Left lobe of liver (tissue), 2 donors: Measurements from ENCODE around the gene OR6T1. TPM values are rescaled to one million over a fixed set of nuclear protein-coding genes. Genes with fewer than 3 reads are reported as not detected.

Experiments
- ATAC-seq: fragments of 200-7000 bp; cut with Tn5 transposase; one replicate; pipeline ENCODE4 v1.9.1; 2020; ENCODE audit warnings: mild to moderate bottlenecking, moderate library complexity
- DNase-seq: peaks from one replicate; pipeline ENCODE4 v3.0.0-alpha.2; 2020; ENCODE audit warnings: low spot score
- total RNA-seq: library from RNA; stranded (reverse); gene quantifications from one replicate; pipeline ENCODE4 v1.2.1, GENCODE V29; 2021
- donor health status: DM: no; HTN: no; CAD: no; lungs with moderate emphysema.
- donor health status: DM: no; HTN: yes; CAD: no.

Gene OR6T1, protein sequence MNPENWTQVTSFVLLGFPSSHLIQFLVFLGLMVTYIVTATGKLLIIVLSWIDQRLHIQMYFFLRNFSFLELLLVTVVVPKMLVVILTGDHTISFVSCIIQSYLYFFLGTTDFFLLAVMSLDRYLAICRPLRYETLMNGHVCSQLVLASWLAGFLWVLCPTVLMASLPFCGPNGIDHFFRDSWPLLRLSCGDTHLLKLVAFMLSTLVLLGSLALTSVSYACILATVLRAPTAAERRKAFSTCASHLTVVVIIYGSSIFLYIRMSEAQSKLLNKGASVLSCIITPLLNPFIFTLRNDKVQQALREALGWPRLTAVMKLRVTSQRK
- total RNA-seq, result not detected

DNA sequence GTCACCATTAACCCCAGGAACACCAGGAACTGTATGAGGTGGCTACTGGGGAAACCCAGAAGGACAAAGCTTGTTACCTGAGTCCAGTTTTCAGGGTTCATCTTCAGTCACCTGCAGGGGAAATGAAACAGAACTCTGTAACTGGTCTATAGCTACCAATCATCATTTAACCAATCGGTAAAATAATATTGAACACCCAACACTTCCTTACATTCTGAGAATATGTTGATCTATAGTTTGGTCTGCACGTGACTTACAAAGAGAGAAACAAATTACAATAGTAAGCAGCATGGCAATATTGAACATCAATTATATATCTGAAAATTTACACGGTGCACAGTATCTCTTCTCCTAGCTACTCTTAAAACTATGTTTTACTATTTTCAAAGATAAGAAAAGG is at the start of gene OR6T1:
OR6T1 (minus strand) TSS at position 101 of the 400 bp plus-strand sequence; CDS start at position 101, 0 bp downstream.
- ATAC-seq (no peak), DNase-seq (no peak)

DNA sequence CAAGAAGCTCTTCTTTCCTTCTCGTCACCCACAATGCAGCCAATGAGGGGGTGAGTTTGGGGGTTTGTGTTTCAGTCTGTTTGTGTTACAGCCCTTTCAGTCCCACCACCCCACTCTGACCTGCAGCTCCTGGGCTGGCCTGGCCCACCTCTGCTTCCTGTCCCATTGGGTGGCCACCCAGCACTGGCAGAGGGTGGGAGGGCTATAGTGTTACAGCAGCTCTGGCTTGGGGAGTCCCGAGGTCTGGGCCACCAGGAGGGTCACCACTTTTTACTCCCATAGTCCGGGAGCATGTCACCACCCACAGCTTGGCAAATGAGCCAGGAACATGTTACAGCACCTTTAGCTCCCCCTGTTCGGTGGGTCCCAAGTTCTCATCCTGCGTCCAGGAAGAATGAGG is 35.7 kb upstream of the OR6T1 start:
- no peak for ATAC-seq

DNA sequence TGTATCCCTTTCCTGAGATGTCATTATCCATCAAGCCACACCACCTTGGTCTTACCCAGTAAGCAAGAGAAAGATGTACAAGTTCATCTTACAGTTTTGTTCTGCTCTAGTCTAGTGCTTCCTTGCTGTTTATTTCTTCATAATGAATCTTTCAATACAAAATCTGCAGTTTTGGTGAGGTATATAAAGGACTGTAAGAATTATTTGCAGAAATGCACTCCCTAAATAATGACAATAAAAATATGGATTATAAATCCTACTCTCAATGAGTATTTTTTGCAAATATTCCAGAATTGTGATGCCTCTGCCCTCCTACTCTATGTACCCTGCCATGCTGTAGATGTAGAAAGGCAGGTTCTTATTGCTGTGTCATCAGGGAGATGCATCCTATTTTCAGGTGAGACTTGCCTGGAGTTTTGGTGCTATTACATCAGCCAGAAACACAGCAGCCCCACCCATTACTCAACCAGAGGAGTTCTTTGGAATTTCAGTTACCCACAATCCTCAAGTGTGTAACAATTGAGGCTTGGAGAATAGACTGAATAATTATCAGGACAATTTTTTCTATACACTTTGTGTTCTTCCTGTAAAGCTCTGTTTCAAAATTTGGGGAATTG is 34.2 kb upstream of the OR6T1 start, which contains the start of gene OR10S1:
OR10S1 (minus strand) TSS at position 51 of the 617 bp plus-strand sequence. CDS start 117 bp downstream, outside the sequence.
- ATAC-seq (no peak), DNase-seq (no peak)

More for the DNA sequence above, 35.7 kb upstream of the OR6T1 start:
- DNase-seq, result no peak

DNA sequence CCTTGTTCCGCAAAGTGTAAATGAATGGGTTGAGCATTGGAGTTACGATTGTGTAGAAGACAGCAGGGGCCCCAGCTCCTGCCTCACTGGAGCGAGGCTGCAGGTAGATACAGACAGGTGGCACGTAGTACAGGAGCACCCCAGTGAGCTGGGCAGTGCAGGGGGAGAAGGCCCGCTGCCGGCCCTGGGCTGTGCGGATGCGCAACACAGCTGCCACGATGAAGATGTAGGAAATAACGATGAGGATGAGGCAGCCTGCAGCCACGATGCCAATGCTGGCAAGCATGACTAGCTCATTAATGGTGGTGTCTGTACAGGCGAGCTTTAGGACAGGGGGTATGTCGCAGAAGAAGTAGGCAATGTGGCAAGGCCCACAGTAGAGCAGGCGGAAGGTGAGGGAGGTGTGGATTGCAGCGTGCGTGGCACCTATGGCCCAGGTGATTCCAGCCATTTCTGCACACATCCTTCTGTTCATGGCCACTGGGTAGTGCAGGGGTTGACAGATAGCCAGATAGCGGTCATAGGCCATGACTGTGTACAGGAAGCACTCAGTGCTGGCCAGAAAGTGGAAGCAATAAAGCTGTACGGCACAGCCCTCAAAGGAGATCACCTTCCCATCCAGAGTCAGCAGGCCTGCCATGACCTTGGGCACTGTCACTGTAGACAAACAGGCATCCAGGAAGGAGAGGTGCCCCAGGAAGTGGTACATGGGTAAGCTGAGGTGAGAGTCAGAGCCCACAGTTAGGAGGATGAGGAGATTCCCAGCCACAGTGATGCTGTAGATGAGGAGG is 33.3 kb upstream of the OR6T1 start:
- ATAC-seq (no peak), DNase-seq (no peak)

DNA sequence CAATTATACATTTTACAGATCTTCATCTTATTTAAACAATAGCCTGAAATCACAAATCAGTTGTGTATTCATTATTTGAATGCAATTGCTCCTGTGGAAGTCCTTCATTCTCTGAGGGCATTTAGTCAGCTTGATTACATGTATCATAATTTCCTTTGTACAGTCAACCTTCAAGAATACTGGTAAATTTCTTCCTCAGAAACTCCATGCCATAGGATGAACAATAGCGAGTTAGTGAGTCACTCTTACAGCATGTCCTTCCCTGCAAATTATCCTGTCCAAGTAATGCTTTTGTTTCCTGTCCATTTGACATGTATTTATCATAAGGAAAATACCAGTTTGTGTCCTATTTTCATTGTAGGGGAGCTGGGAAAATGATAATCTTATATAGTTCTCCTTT is 30.2 kb upstream of the OR6T1 start:
- ATAC-seq, result no peak
- no peak for DNase-seq

DNA sequence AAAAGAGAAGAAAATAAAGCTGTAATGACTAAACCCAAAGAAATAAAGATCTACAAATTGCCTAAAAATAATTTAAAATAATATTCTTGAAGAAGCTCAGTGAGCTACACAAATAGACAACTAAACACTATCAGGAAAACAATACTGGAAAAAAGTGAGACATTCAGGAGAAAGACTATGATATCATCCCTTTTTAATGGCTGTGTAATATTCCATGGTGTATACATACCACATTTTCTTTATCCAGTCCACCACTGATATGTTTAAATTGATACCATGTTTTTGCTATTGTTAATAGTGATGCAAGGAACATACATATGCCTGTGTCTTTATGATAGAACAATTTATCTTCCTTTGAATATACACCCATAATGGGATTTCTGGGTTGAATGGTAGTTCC is 13.1 kb upstream of the OR6T1 start:
- no peak for ATAC-seq

DNA sequence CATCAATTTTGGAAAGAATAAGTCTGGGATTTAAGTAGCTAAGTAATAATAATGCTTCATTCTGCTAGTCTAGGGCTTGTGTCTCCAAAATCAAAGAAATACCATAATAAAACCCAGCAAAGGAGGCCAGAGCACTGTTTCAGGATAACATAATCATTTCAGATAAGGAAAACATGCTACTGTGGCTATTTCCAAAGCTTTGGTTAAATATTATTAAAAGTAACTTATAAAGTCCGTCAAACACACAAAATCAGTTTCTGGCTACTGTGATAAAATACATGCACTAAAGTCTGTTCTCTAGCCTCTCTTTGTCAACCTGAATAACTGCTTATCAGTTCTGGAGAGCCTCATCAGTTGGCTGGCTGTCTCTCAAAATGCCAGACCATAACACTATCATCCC is 1.5 kb upstream of the OR6T1 start:
- ATAC-seq, result peak; percentile 34
- no peak for DNase-seq

More for the DNA sequence above, 13.1 kb upstream of the OR6T1 start:
- DNase-seq, result no peak

DNA sequence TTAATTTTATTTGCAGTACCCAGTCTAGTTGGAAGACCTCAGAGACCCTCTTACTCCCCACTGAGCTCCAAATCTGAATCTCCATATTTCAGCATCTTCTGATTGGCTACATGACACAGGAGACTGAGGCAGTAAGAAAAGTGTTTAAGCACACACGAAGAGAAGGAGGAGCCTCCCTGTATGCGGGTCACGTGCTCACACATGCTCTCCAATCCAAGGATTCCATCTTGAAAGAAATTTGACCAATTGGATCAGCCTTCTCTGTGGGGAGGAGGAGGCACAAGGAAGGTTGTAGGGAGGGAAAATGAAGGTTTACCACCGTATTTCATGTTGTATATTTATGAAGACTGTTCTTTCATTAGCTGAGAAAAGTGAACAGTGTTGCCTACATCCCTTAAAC is 1.2 kb downstream of the OR6T1 start:
- DNase-seq, result no peak
- no peak for ATAC-seq

DNA sequence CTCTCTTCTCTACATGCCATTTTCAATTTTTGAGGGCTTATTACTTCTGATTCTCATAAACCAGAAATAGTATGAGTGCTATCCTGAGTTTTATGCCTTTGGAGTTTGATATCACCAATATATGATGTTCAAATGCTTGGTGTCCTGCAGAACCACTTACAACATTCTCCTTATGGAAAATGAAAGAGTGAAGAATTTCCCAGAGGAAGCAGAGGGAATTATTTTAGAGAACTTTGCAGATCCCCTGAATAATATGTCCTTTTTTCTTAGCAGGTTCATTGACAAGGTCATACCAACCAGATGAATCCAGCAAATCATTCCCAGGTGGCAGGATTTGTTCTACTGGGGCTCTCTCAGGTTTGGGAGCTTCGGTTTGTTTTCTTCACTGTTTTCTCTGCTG is 4.3 kb downstream of the OR6T1 start, which contains the start of gene OR4D5:
OR4D5 (plus strand) TSS at position 301 of the 400 bp plus-strand sequence; CDS start at position 301, 0 bp downstream.
- DNase-seq (no peak), ATAC-seq (no peak)

DNA sequence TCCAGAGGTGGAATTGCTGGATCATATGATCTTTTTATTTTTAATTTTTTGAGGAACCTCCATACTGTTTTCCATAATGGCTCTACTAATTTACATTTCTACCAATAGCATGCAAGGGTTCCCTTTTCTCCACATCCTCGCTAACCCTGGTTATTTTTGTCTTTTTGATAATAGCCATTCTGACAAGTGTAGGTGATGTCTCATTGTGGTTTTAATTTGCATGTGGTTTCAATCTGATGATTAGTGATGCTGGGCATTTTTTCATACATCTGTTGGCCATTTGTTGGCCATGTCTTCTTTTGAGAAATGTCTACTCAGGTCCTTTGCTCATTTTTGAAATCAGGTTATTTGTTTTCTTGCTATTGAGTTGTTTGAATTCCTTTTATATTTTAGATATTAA is 19.6 kb downstream of the OR6T1 start:
- no peak for DNase-seq
- no peak for ATAC-seq

DNA sequence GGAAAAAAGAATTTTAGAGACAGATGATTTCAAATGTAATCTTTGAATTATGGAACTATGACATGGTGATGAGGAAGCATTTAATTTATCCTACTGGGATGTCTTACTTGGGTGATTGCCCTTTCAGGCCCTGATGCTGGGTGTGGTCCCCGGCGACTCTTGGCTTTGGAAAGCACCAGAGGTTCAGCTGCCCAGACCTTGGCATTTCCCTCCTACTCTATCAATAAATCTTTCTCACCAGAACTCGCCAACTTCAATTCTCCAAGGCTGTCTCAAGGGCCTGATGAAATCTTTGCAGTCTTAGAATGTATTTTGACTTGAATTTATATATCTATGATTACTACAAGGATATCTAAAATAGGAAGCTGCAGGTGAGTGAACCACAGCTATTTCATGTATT is 22.7 kb downstream of the OR6T1 start:
- ATAC-seq (no peak), DNase-seq (no peak)

DNA sequence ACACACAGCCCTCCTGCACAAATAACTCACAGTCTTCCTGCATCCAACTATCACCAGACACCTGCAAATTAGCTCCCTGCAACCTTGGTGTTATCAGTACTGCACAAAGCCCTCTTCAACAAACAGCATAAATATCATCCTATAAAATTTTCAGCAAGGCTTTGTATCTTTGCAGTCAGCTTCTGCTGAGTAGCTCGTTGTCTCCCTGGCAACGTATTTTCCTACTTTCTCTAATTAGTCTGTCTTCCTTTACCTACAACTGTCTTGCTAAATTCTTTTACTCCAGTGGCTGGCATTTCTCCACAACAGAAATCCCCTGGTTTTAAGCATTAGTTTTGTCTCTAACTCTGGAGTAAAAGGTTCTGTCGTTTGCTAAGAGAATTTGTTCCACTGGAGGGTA is 37.8 kb downstream of the OR6T1 start:
- no peak for ATAC-seq
- no peak for DNase-seq

DNA sequence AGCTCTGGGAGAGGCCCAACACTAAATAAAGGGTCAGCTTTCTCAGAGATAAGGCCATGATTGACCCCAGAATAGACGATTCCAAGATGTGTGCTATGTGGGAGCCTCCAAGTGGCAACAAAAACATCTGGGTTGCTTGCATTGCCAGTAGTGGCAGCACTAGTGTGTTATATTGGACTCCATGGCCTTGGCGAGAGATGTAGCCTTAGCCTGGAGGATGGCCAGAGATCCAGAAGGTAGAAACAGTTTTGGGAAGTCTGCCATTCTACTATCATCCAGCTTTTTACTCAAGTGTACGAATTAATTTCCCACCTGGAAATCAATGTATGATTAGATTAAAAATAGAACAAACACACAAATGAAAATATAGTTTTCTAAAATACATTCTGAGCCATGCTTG is 38.7 kb downstream of the OR6T1 start:
- ATAC-seq (no peak), DNase-seq (no peak)

DNA sequence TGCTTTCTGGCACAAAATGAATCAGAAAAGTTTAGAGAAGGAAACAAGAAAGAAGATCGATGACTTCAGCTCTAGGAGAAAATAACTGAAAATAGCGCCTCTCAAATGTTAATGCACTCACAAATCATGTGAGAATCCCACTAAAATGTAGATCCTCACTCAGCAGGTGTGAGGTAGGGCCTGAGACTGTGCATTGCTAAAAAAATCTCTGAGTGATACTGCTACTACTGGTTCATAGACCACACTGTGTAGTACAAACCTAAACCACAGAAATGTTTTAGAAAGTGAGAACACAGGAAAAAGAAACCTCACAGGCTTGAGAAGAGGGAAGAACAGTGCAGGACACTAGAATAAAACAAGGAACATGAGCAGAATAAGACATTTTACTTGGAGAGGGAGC is 39.7 kb downstream of the OR6T1 start:
- ATAC-seq (no peak), DNase-seq (no peak)

DNA sequence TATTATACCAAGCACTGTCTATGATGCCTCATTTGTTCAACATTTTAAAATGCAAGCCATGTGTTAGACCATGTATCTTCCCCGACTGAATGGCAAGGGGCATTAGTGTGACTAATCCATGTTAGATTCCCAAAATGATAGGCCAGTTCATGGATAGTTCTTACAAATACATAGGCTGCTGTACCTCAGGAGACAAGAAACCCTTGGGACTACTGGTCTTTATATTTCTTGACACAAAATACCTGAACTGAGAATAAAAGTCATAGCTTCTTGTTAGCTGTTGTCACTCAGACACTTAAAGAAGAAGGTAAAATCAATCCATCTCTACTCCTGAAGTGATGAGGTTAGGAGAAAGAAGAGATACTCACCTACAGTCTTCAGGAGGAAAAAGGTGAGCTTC is 41.8 kb downstream of the OR6T1 start, which contains the start of gene OR8D4:
OR8D4 (plus strand) TSS at position 301 of the 400 bp plus-strand sequence. CDS start 4,265 bp downstream, outside the sequence.
- DNase-seq (no peak), ATAC-seq (no peak)

DNA sequence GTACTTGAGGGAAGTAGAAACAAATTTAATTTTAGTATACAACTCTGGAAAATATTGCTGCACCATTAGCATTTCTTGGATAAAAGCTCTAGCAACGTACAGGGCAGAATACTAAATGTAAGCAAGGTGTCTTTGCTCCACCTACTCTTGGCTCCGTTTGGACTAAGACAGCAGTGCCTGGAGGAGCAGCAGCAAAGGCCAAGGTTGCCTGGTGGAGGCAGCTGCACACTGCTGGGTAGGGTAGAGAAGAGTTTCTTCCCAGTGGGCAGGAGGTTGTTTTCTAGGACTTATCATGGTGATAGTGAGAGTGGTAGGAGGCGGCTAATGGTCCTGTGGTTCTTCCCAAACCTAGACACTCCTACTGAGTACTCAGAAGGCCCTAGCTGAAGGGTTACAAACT is 43.8 kb downstream of the OR6T1 start:
- DNase-seq (no peak), ATAC-seq (no peak)

Other genes starting within 250 kb of the OR6T1 start
- gene ZNF202, start 202.2 kb downstream of the OR6T1 start, total RNA-seq, result 3.4 TPM
- not detected for gene OR6X1, start 189.3 kb downstream of the OR6T1 start, total RNA-seq
- not detected for gene OR6M1, start 137.5 kb downstream of the OR6T1 start, total RNA-seq
- not detected for gene TMEM225, start 58.2 kb downstream of the OR6T1 start, total RNA-seq
- not detected for gene OR8D4, start 41.7 kb downstream of the OR6T1 start, total RNA-seq
- gene OR4D5, start 4.2 kb downstream of the OR6T1 start, total RNA-seq, result not detected
- gene OR10S1, start 33.9 kb upstream of the OR6T1 start, total RNA-seq, result not detected
- not detected for gene OR10G6, start 51.3 kb upstream of the OR6T1 start, total RNA-seq
- gene OR10G4, start 69.2 kb upstream of the OR6T1 start, total RNA-seq, result not detected
- gene OR10G9, start 79.2 kb upstream of the OR6T1 start, total RNA-seq, result not detected
- gene OR10G8, start 83.0 kb upstream of the OR6T1 start, total RNA-seq, result not detected
- gene OR10G7, start 97.5 kb upstream of the OR6T1 start, total RNA-seq, result not detected
- 3.4 TPM for gene VWA5A, start 171.6 kb upstream of the OR6T1 start, total RNA-seq
- not detected for gene OR10D3, start 239.5 kb upstream of the OR6T1 start, total RNA-seq